ENCODE results near the gene CHAC1. TPM values are rescaled to one million over a fixed set of nuclear protein-coding genes. Genes with fewer than 3 reads are reported as not detected.

Gene CHAC1
- polyA plus RNA-seq, 1 experiment: 155 TPM

GRCh38 chr15:40956541-40956982, 3.3 kb downstream of the CHAC1 start:
- peaks cover 19% of the 10 kb centered on the region for H3K36me3 ChIP-seq (ENCODE audit: control insufficient read depth, insufficient read depth, low read length)
- H3K4me3 ChIP-seq (ENCODE audit: low read depth, low read length): no peak overlapping the region
- TF ChIP-seq CTCF (IDR thresholded peaks at IDR 0.05; ENCODE audit: insufficient read depth, low read depth, low read length): no peak
- POLR2A ChIA-PET: no interaction called here
- no peak for DNase-seq (ENCODE audit: low read depth)
- CTCF ChIA-PET: interaction anchor here (0.6 to 1.5 kb wide), 5 partner anchors 14 to 1107 kb away, joined by 3 to 7 read pairs (median 4); no protein-coding TSS in a partner anchor
- no peaks in the 10 kb centered on the region for H3K27me3 ChIP-seq (ENCODE audit: control insufficient read depth, insufficient read depth, low read length)

GRCh38 chr15:40957041-40957555, 3.8 kb downstream of the CHAC1 start:
- CTCF ChIA-PET: interaction anchor here (0.6 to 1.5 kb wide), 5 partner anchors 15 to 69 kb away, joined by 3 to 7 read pairs (median 4); no protein-coding TSS in a partner anchor
- Histone ChIP-seq H3K36me3 (ENCODE audit: control insufficient read depth, insufficient read depth, low read length) (peaks cover 19% of the 10 kb centered on the region), H3K4me3 (ENCODE audit: low read depth, low read length) (no peak overlapping the region), H3K27me3 (ENCODE audit: control insufficient read depth, insufficient read depth, low read length) (no peaks in the 10 kb centered on the region)
- no peak for DNase-seq (ENCODE audit: low read depth)
- TF ChIP-seq CTCF (IDR thresholded peaks at IDR 0.05; ENCODE audit: insufficient read depth, low read depth, low read length): no peak
- POLR2A ChIA-PET: interaction anchor here (0.7 kb wide), 1 partner anchor 48 kb away, joined by 3 read pairs; no protein-coding TSS in a partner anchor

GRCh38 chr15:40957581-40958051, 4.3 kb downstream of the CHAC1 start:
- TF ChIP-seq CTCF (IDR thresholded peaks at IDR 0.05; ENCODE audit: insufficient read depth, low read depth, low read length): no peak
- DNase-seq (ENCODE audit: low read depth): no peak
- H3K36me3 ChIP-seq (ENCODE audit: control insufficient read depth, insufficient read depth, low read length): peaks cover 19% of the 10 kb centered on the region
- no peaks in the 10 kb centered on the region for H3K27me3 ChIP-seq (ENCODE audit: control insufficient read depth, insufficient read depth, low read length)
- no peak overlapping the region for H3K4me3 ChIP-seq (ENCODE audit: low read depth, low read length)
- POLR2A ChIA-PET: interaction anchor here (0.7 kb wide), 1 partner anchor 48 kb away, joined by 3 read pairs; no protein-coding TSS in a partner anchor
- CTCF ChIA-PET: interaction anchor here (0.6 to 1.4 kb wide), 3 partner anchors 60 to 68 kb away, joined by 3 to 5 read pairs (median 3); no protein-coding TSS in a partner anchor

GRCh38 chr15:40958146-40958545, 4.9 kb downstream of the CHAC1 start:
- CTCF ChIA-PET: interaction anchor here (1.4 kb wide), 1 partner anchor 60 kb away, joined by 3 read pairs; no protein-coding TSS in a partner anchor
- POLR2A ChIA-PET: interaction anchor here (0.7 kb wide), 1 partner anchor 49 kb away, joined by 3 read pairs; no protein-coding TSS in a partner anchor
- Histone ChIP-seq H3K27me3 (ENCODE audit: control insufficient read depth, insufficient read depth, low read length) (no peaks in the 10 kb centered on the region), H3K36me3 (ENCODE audit: control insufficient read depth, insufficient read depth, low read length) (peaks cover 19% of the 10 kb centered on the region), H3K4me3 (ENCODE audit: low read depth, low read length) (no peak overlapping the region)
- TF ChIP-seq CTCF (IDR thresholded peaks at IDR 0.05; ENCODE audit: insufficient read depth, low read depth, low read length): no peak
- DNase-seq (ENCODE audit: low read depth): no peak

- Histone ChIP-seq H3K36me3 (ENCODE audit: control insufficient read depth, insufficient read depth, low read length) (peaks cover 19% of the 10 kb centered on the region), H3K27me3 (ENCODE audit: control insufficient read depth, insufficient read depth, low read length) (no peaks in the 10 kb centered on the region), H3K4me3 (ENCODE audit: low read depth, low read length) (no peak overlapping the region)
- TF ChIP-seq CTCF (IDR thresholded peaks at IDR 0.05; ENCODE audit: insufficient read depth, low read depth, low read length): no peak
- DNase-seq (ENCODE audit: low read depth): no peak
- ChIA-PET POLR2A (no interaction called here), CTCF (interaction anchor here (1.4 kb wide), 1 partner anchor 59 kb away, joined by 3 read pairs; no protein-coding TSS in a partner anchor)
Observed at GRCh38 chr15:40958723-40959122, 5.5 kb downstream of the CHAC1 start.
